HCT116 (cell line): ENCODE results near the gene SP100. TPM values are rescaled to one million over a fixed set of nuclear protein-coding genes. Genes with fewer than 3 reads are reported as not detected.

Source experiments
- ATAC-seq: fragments of 200-7000 bp; cut with Tn5 transposase; 2 replicates; pipeline ENCODE4 v1.9.1; 2020; ENCODE audit warnings: mild to moderate bottlenecking, moderate library complexity
- BruUV-seq: library from RNA; stranded (reverse); fragments of 400-500 nt; replicated peaks from 2 replicates; lab custom pipeline; 2021; lab: Mats Ljungman, UMichigan
- CTCF ChIA-PET: fragments of 300-600 bp; sonication (Branson Sonifier 250); formaldehyde crosslinking; loops from one replicate; lab custom pipeline; 2021; ENCODE audit warnings: antibody characterized with exemption; lab: Charles Lee
- POLR2A ChIA-PET: fragments of 300-600, 350-600 bp; sonication (Branson Sonifier 250); formaldehyde crosslinking; loops from one replicate; lab custom pipeline; 2021; ENCODE audit warnings: antibody characterized with exemption; lab: Charles Lee
- RAD21 ChIA-PET, 2 experiments: fragments of 300-600 bp; sonication (Branson Sonifier 250); formaldehyde crosslinking; loops; one replicate each; lab custom pipeline; 2023; ENCODE audit warnings: low total read pairs in 2 of 2; ENCODE audit not compliant: uncharacterized antibody in 2 of 2, unreplicated experiment in 2 of 2, low non-redundant PET in 1 of 2; lab: Charles Lee
- DNase-seq: peaks from one replicate; pipeline ENCODE4 v3.0.0-alpha.2; 2010; ENCODE audit warnings: low read depth, low spot score
- H2AFZ ChIP-seq: fragments of 200-600 bp; shearing (Covaris generic), sonication (generic); 2 replicates; pipeline ENCODE4 v1.6.1; 2017; ENCODE audit warnings: low read depth, mixed run types, mixed read lengths, antibody characterized with exemption, low read length; ENCODE audit not compliant: poor library complexity, severe bottlenecking
- H3K27ac ChIP-seq: 2 replicates; pipeline ENCODE4 v1.5.1; 2012; ENCODE audit warnings: low read depth, low read length
- H3K27me3 ChIP-seq: fragments of 200-600 bp; sonication (generic); 2 replicates; pipeline ENCODE4 v1.6.1; 2016; ENCODE audit warnings: mixed run types, low read length, mixed read lengths; ENCODE audit not compliant: insufficient read depth
- H3K36me3 ChIP-seq, 2 experiments: fragments of 200-500 bp in 1 of 2; fragments of 200-600 bp in 1 of 2; sonication (Bioruptor generic) in 1 of 2; sonication (generic) in 1 of 2; 2 replicates each; pipeline versions ENCODE4 v1.5.1 to v1.6.1; 2014 to 2016; ENCODE audit warnings: low read length in 2 of 2, inconsistent platforms in 1 of 2, mixed read lengths in 1 of 2, mixed run types in 1 of 2; ENCODE audit not compliant: insufficient read depth in 2 of 2, control insufficient read depth in 1 of 2
- H3K4me1 ChIP-seq, 2 experiments: fragments of 200-600 bp in 1 of 2; sonication (generic) in 1 of 2; 2 replicates each; pipeline versions ENCODE4 v1.5.1 to v1.6.1; 2012 to 2017; ENCODE audit warnings: low read length in 2 of 2, inconsistent platforms in 1 of 2, mild to moderate bottlenecking in 1 of 2, mixed read lengths in 1 of 2, mixed run types in 1 of 2, moderate library complexity in 1 of 2; ENCODE audit not compliant: insufficient read depth in 2 of 2, control insufficient read depth in 1 of 2
- H3K4me2 ChIP-seq: fragments of 200-600 bp; sonication (generic); 2 replicates; pipeline ENCODE4 v1.6.1; 2017; ENCODE audit warnings: mixed run types, low read length, mixed read lengths
- H3K4me3 ChIP-seq, 2 experiments: fragments of 200-600 bp in 1 of 2; sonication (generic) in 1 of 2; replicated peaks in 1 of 2; 2 replicates each; pipeline ENCODE4 v1.5.1; 2011 to 2016; ENCODE audit warnings: low read length in 2 of 2, control low read depth in 1 of 2, low read depth in 1 of 2, mild to moderate bottlenecking in 1 of 2, mixed read lengths in 1 of 2, mixed run types in 1 of 2
- H3K79me2 ChIP-seq: fragments of 200-600 bp; sonication (generic); 2 replicates; pipeline ENCODE4 v1.6.1; 2017; ENCODE audit warnings: mild to moderate bottlenecking, mixed run types, low read length, moderate library complexity, mixed read lengths; ENCODE audit not compliant: insufficient read depth
- H3K9ac ChIP-seq: fragments of 200-600 bp; sonication (generic); 2 replicates; pipeline ENCODE4 v1.6.1; 2016; ENCODE audit warnings: low read length, mixed read lengths
- H3K9me2 ChIP-seq: fragments of 200-600 bp; sonication (generic), shearing (Covaris generic); 2 replicates; pipeline ENCODE4 v1.6.1; 2017; ENCODE audit warnings: mixed run types, mild to moderate bottlenecking, moderate library complexity; ENCODE audit not compliant: insufficient read depth
- H3K9me3 ChIP-seq, 2 experiments: fragments of 200-500 bp in 1 of 2; fragments of 200-600 bp in 1 of 2; sonication (Bioruptor generic) in 1 of 2; sonication (generic) in 1 of 2; 2 replicates each; pipeline ENCODE4 v1.6.1; 2014 to 2017; ENCODE audit warnings: low read length in 2 of 2, mixed read lengths in 2 of 2, inconsistent platforms in 1 of 2, low read depth in 1 of 2, mild to moderate bottlenecking in 1 of 2, mixed run types in 1 of 2, moderate library complexity in 1 of 2; ENCODE audit not compliant: control insufficient read depth in 1 of 2, insufficient read depth in 1 of 2
- H4K20me1 ChIP-seq: fragments of 200-600 bp; sonication (generic), shearing (Covaris generic); 2 replicates; pipeline ENCODE4 v1.6.1; 2017; ENCODE audit warnings: mixed run types, mild to moderate bottlenecking, moderate library complexity; ENCODE audit not compliant: insufficient read depth
- ATF3 ChIP-seq: IDR thresholded peaks from 2 replicates; pipeline ENCODE4 v1.6.1; 2012
- CEBPB ChIP-seq: IDR thresholded peaks from 2 replicates; pipeline ENCODE4 v1.6.1; 2012; ENCODE audit warnings: low read depth
- CTCF ChIP-seq, 3 experiments: fragments of 200-600 bp in 1 of 3; sonication (generic) in 1 of 3; IDR thresholded peaks in 2 of 3; conservative IDR thresholded peaks in 1 of 3; 2 replicates each; pipeline ENCODE4 v1.5.1; 2012 to 2017; ENCODE audit warnings: low read depth in 2 of 3, low read length in 2 of 3, antibody characterized with exemption in 1 of 3, borderline replicate concordance in 1 of 3, control low read depth in 1 of 3, mild to moderate bottlenecking in 1 of 3, mixed read lengths in 1 of 3, mixed run types in 1 of 3, moderate library complexity in 1 of 3; ENCODE audit not compliant: insufficient read depth in 1 of 3
- EGR1 ChIP-seq: IDR thresholded peaks from 2 replicates; pipeline ENCODE4 v1.6.1; 2012; ENCODE audit warnings: low read depth
- ELF1 ChIP-seq: IDR thresholded peaks from 2 replicates; pipeline ENCODE4 v1.6.1; 2012; ENCODE audit warnings: low read depth, borderline replicate concordance
- EZH2 ChIP-seq: fragments of 200-600 bp; sonication (generic); IDR thresholded peaks from 2 replicates; pipeline ENCODE4 v1.6.1; 2017; ENCODE audit warnings: antibody characterized with exemption, mixed run types
- EZH2phosphoT487 ChIP-seq: fragments of 200-600 bp; IDR thresholded peaks from 2 replicates; pipeline ENCODE4 v1.6.1; 2018; ENCODE audit warnings: antibody characterized with exemption, borderline replicate concordance
- JUND ChIP-seq: IDR thresholded peaks from 2 replicates; pipeline ENCODE4 v1.6.1; 2012
- MAX ChIP-seq: IDR thresholded peaks from 2 replicates; pipeline ENCODE4 v1.6.1; 2012
- POLR2A ChIP-seq: IDR thresholded peaks from 2 replicates; pipeline ENCODE4 v1.7.0; 2011; ENCODE audit warnings: borderline replicate concordance; ENCODE audit not compliant: insufficient read depth, insufficient read length; ENCODE audit errors: extremely low read depth
- RAD21 ChIP-seq: IDR thresholded peaks from 2 replicates; pipeline ENCODE4 v1.6.1; 2012; ENCODE audit warnings: low read depth, mild to moderate bottlenecking
- ZFX ChIP-seq: fragments of 450-650 bp; IDR thresholded peaks from 2 replicates; pipeline ENCODE4 v1.6.1; 2017
- intact Hi-C: fragments of 100-400 bp; cut with micrococcal nuclease; formaldehyde crosslinking; loops from 2 replicates; pipeline ENCODE4 v1.10.0; 2022
- total RNA-seq: library from RNA; stranded (reverse); gene quantifications from one replicate; pipeline ENCODE4 v1.2.1, GENCODE V29; 2021; ENCODE audit not compliant: unreplicated experiment

Gene SP100
- total RNA-seq, 1 experiment from 2014 or later = 48.1 TPM

GRCh38 chr2:230502593-230502992 is 86.6 kb downstream of the SP100 start:
- ChIA-PET POLR2A (no interaction called here), CTCF (no interaction called here), RAD21 (no interaction called here)
- TF ChIP-seq ELF1 = no peak
- no peak for TF ChIP-seq EGR1
- TF ChIP-seq ATF3 = no peak
- no peak for TF ChIP-seq MAX
- TF ChIP-seq CEBPB = no peak
- TF ChIP-seq EZH2phosphoT487 = no peak
- no peak for TF ChIP-seq EZH2
- Histone ChIP-seq H3K79me2 (no peaks in the 10 kb centered on the region), H3K27ac (no peak overlapping the region), H3K9ac (no peak overlapping the region), H3K9me3 (no peaks in the 10 kb centered on the region), H3K27me3 (no peaks in the 10 kb centered on the region), H4K20me1 (no peaks in the 10 kb centered on the region), H3K4me2 (no peak overlapping the region), H2AFZ (no peak overlapping the region), H3K9me2 (no peaks in the 10 kb centered on the region), H3K36me3 (no peaks in the 10 kb centered on the region), H3K4me3 (no peak overlapping the region), H3K4me1 (no peaks in the 10 kb centered on the region)
- ATAC-seq = no peak
- no TSS peak for BruUV-seq
- no peak for DNase-seq
- intact Hi-C loops = no loop called here

GRCh38 chr2:230503798-230504197 is 87.8 kb downstream of the SP100 start:
- Histone ChIP-seq H3K4me2 (no peak overlapping the region), H3K9me3 (no peaks in the 10 kb centered on the region), H3K4me3 (no peak overlapping the region), H3K27ac (no peak overlapping the region), H3K4me1 (no peaks in the 10 kb centered on the region), H4K20me1 (no peaks in the 10 kb centered on the region), H3K9me2 (no peaks in the 10 kb centered on the region), H3K79me2 (no peaks in the 10 kb centered on the region)
- intact Hi-C loops = no loop called here
- ATAC-seq (no peak), DNase-seq (no peak)
- CTCF ChIA-PET = no interaction called here
- no peak for TF ChIP-seq POLR2A
- no peak for TF ChIP-seq ZFX
- TF ChIP-seq RAD21 = no peak
- TF ChIP-seq CEBPB = no peak
- no peak for TF ChIP-seq CTCF (IDR thresholded peaks at IDR 0.05 in 2 of 3, conservative IDR thresholded peaks at IDR 0.05 in 1 of 3; ENCODE audit: borderline replicate concordance in 1 of 3, insufficient read depth in 1 of 3, low read depth in 2 of 3, low read length in 2 of 3)
- no peak for TF ChIP-seq JUND
- TF ChIP-seq, all 23 proteins: peak for 0
- no peak overlapping the region for H3K9ac ChIP-seq
- H3K36me3 ChIP-seq = no peaks in the 10 kb centered on the region
- no peak overlapping the region for H2AFZ ChIP-seq
- ChIA-PET POLR2A (no interaction called here), RAD21 (no interaction called here)
- BruUV-seq = no TSS peak
- no peaks in the 10 kb centered on the region for H3K27me3 ChIP-seq
